NOMO-1 (cell line): ENCODE results near the gene CASQ1.
A peak's percentile ranks its signal among the peaks of the same experiment; 100 is the strongest.

ENCODE experiments used
- DNase-seq, 2 experiments: peaks; one replicate each; lab custom pipeline; 2025; ENCODE audit not compliant: unreplicated experiment in 2 of 2; lab: John Stamatoyannopoulos, UW

Gene CASQ1

GRCh38 chr1:160204526-160205241, 14.3 kb downstream of the CASQ1 start:
- DNase-seq = peak; percentile 62 to 85

DNA sequence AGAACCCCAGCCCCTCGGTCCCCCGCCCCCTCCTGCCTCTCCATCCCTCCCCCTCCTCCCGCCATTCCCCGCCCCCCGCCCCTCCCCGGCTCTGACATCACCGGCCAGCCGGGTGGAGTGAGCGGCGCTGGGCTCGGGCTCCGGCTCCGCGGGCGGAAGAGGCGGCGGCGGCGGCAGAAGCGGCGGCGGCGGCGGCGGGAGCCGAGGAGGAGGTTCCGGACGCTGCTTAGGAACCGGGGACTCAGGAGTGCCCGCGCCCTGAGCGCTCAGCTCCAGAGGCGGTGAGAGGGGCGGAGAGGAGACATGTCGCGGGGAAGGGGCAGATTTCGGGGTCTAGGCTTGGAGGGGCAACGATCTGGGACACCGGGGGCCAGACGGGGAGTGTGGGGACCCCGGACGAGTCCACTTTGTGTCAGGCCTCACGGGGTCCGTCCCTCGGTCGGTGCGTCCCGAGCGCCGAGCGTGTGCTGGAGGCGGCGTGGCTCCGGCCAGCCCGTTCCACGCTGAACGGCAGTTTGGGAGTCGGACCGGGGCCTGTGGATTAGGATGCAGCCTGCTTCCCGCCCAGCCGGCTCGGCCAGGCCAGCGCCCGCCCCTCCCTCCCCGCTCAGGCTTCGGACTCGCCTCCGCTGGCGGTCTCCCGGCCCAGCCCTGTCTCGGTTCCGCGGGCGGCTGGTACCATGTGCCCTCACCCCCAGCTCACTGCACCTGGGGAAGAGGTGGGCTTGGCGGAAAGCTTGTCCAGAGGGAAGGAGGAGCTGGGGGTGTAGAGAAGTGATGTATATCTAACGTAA, 15.1 kb downstream of the CASQ1 start, which contains the start of gene PEA15:
PEA15 (plus strand) TSS at position 143 of the 794 bp plus-strand sequence. CDS start 6,161 bp downstream, outside the sequence.
- DNase-seq = peak; percentile 8 to 33

DNA sequence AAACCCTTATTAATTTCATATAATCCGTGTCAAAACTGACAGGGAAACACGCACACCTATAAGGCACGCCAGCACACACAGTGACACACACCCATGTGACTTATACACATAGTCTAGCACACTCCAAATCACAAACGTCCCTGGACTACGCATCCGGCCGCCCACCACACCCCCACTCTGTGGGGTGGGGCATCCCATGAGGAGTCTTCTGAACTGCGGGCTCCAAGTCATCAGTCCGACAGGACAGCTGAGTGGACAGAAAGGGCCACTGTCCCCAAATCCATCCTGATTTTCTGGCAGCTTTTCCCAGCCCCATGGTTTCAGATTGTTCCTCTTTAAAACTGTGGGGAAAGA, 15.6 kb downstream of the CASQ1 start:
- DNase-seq = no peak

DNA sequence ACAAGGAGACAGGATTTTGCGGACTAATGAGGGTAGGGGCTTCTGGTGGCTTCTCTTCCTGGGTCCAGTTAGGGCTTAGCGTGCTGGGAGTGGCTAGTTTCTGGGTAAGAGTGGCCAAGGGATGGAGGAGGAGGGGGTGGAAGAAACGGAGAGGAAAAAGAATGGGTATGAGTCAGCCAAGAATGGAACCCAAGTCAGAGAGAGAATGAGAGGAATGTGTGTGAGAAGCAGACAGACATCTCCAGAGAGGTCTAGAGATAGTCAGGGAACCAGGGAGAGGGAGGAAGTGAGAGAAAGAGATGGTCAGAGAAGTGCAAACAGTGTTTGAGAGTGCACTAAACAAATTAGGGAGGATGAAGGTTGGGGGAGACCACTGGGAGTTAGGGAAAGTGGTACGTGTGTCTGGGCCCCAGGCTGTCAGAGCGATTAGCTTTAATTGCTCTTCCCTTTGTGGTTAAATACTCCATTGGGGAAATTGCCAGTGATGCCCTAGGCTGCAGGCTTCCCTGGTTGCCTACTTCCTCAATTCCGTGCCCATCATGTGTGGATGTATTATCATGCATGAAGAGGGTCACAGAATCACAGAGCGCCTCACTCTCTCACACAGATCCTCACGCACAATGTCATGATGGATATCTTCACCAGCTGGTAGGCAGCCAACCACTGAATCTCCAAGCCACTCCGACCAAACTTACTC, 16.2 kb downstream of the CASQ1 start:
- peak; percentile 25 to 28 for DNase-seq

GRCh38 chr1:160207118-160207650, 16.8 kb downstream of the CASQ1 start:
- DNase-seq = no peak

DNA sequence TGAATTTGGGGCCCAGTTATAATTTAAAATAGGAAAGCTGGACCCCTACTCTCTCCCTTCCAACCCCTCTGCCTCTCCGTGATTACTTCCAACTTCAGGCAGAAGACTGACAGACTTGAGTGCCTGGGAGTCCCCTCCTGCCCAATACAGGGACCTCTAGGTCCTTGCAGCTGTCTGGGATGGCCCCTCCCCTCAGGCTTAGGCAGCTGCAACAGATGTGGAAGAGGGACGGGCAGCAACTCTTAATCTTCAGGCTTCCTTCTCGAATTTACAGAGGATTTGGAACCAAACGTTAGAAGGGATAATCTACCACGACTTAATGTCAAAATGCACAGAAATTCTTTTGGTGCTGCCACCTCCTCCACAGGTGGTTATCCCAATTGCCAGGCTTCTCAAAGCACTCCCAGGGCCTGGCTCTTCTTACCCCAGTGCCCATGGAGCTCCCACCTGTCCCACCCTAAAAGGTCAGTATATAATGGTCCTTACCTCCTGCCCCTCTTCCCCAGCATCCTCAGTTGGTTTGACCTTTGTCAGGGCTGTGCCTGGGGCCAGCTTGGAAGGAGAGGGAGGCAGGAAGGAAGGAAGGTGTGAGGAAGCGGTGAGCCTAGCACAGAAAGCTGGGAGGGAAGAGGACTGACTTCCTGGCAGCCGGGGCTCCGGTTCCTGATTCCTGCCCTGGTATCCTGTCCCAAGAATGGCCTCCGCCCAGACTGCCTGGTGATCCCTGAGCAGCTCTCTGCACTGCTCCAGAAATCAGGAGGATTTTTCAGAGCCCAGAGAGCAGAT, 17.6 kb downstream of the CASQ1 start:
- DNase-seq = no peak

- DNase-seq = no peak
These were observed 18.4 kb downstream of the CASQ1 start for GRCh38 chr1:160208557-160209320.

- DNase-seq = no peak
These were observed 19.1 kb downstream of the CASQ1 start for GRCh38 chr1:160209321-160210046.

DNA sequence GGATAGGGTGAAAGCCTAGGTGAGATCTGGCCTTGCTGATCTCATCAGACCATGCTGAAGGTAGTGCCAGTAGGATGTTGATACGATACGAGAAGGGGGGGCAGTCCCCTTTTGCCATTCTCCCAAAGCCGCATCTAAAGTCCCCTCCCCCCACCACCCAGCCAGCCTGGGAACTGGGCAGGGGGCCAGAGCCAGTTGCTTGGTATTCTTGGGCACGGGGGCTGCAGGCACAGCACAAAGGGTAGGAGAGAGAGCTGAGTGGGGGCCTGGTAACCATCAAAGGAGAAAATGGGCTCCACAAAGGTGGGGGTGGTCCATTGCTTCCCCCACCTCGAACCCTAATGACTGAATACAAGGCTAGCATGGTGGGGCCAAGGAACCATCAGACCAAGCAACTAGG, 20.2 kb downstream of the CASQ1 start:
- DNase-seq = no peak

- no peak for DNase-seq
These were observed 20.8 kb downstream of the CASQ1 start for GRCh38 chr1:160211046-160211790.

DNA sequence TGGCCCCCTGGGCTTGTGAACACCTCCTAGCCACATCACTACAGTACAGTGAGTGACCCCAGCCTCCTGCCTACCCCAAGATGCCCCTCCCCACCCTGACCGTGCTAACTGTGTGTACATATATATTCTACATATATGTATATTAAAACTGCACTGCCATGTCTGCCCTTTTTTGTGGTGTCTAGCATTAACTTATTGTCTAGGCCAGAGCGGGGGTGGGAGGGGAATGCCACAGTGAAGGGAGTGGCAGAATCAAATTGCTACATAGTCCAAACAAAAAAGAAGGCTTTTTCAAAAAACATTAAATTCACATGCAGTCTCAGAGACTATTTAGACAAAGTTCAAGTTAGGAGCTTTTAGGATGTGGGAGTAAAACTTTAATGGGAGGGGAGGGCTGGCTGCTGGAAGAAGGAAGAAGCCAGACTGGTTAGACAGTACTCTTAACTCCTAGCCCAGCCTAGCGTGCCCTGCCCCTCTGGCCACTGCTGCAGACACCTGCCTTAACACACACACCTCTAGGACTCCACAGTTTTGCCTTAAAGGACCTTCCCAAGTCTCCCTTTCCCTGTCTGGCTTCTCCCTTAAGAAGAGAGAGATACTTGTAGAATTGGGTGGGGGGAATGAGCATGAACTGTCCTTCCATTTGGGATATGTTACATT, 24.2 kb downstream of the CASQ1 start:
- DNase-seq = no peak

GRCh38 chr1:160216301-160216700, 25.9 kb downstream of the CASQ1 start:
- DNase-seq = no peak

GRCh38 chr1:160217481-160218051, 27.2 kb downstream of the CASQ1 start:
- DNase-seq = no peak

GRCh38 chr1:160219062-160219929, 28.9 kb downstream of the CASQ1 start:
- DNase-seq = no peak

DNA sequence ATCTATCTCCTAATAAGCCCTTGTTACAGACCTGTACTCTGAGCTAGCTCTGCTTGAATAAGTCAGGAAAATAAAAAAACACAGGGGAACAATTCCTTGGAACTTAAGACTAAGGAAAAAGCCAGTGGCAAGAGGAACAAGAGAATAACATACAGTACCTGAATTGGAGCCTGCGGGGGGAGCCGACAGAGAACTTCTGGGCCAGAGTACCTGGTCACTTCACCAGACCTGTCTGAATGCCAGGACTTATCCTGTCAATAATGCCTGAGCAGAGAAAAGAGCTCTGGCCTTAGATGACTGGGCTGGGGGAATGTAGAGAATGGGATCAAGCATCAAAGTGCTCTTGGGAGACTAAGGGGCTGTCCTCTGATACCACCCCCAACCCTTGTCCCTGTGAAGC, 29.9 kb downstream of the CASQ1 start:
- DNase-seq = no peak

GRCh38 chr1:160221089-160221488, 30.7 kb downstream of the CASQ1 start:
- no peak for DNase-seq

- no peak for DNase-seq
These were observed 32.2 kb downstream of the CASQ1 start for GRCh38 chr1:160222546-160222945.
